AML-193 (cell line): Measurements from ENCODE around the gene HPN.
"Not testable (repeated sequence)": the region's sequence is repeated elsewhere in the genome, so short reads cannot be mapped to it uniquely, and the experiment has no call there.

Experiments
- DNase-seq, 2 experiments: peaks; one replicate each; lab custom pipeline; 2025; lab: John Stamatoyannopoulos, UW

The HPN gene

DNA sequence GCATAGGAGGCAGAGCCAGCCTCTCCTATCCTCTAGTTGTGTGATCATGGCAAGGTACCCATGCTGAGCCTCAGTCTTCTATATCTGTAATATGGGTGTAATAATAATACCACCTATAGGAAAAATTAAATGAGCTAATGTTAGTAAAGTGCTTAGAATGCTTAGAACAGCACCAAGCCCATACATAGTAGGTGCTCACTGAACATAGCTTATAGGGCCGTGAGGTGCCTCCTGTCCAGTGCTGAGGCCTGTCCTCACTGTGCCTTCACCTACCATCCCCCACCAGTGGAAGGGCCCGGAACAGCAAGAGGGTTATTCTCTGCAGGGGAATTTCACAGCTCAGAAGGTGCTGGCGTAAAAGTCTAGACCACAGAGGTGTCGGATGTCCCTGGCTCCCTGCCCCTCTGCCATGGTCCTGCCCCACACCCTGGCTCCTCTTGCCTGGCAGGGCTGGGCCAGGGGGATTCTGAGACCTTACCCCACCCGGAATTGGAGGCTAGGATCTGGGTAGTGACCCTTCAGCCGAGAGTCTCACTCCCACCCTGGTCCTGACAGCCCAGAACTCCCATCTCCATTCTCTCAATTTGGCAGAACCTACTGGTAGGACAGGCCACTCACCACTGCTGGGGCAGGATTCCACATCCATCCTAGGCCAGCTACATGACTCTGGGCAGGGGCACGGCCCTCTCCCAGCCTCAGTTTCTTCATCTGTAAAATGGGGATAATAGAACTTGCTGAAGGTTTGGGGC lies 13.5 kb upstream of the HPN start:
- no peak for DNase-seq

DNA sequence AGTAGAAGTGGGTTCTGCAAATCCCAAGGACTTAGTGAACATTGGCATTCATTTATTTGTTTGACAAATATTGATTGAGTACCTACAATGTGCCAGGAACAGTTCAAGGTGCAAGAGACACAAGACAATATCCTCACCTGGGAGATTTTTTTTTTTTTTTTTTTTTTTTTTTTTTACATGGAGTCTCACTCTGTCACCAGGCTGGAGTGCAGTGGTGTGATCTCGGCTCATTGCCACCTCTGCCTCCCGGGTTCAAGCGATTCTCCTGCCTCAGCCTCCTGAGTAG lies 13.0 kb upstream of the HPN start:
- not testable (repeated sequence) for DNase-seq

DNA sequence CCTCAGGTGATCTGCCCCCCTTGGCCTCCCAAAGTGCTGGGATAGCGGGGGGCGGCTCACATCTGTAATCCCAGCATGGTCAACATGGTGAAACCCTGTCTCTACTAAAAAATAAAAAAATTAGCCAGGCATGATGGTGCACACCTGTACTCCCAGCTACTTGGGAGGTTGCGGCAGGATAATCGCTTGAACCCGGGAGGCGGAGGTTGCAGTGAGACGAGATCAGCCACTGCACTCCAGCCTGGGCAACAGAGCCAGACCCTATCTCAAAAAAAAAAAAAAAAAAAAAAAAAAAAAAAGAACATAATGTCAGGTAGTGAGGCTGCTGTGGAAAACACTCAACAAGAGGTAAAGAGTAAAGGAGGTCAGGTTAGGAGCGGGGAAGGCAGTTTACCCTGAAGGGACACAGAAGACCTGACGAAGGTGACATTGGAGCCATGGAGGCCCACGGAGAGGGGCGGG lies 12.2 kb upstream of the HPN start:
- DNase-seq, result not testable (repeated sequence)

DNA sequence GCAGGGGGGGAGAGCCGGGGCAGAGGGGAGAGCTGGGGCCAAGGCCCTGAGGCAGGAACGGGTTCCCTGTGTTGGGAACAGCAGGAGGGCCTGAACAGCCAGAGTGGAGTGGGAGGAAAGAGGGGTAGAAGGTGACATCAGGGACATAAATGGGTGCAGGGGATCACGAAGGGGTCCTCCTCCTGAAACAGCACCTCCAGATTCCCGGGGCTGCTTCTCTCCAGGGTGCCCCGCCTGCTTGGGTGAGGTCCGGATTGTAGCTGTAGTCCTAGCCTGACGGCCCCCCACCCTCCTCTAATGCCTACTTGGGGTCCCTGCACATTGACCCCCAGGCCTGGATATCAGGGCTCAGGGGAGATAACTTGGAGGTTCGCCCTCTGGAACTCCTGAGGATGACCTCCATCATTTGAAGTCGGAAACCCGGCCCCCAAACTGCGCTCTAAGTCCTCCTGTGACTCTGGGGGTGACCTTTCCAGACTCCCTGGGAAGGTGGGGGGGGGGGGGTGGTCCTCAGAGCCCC lies 11.7 kb upstream of the HPN start:
- no peak for DNase-seq

DNA sequence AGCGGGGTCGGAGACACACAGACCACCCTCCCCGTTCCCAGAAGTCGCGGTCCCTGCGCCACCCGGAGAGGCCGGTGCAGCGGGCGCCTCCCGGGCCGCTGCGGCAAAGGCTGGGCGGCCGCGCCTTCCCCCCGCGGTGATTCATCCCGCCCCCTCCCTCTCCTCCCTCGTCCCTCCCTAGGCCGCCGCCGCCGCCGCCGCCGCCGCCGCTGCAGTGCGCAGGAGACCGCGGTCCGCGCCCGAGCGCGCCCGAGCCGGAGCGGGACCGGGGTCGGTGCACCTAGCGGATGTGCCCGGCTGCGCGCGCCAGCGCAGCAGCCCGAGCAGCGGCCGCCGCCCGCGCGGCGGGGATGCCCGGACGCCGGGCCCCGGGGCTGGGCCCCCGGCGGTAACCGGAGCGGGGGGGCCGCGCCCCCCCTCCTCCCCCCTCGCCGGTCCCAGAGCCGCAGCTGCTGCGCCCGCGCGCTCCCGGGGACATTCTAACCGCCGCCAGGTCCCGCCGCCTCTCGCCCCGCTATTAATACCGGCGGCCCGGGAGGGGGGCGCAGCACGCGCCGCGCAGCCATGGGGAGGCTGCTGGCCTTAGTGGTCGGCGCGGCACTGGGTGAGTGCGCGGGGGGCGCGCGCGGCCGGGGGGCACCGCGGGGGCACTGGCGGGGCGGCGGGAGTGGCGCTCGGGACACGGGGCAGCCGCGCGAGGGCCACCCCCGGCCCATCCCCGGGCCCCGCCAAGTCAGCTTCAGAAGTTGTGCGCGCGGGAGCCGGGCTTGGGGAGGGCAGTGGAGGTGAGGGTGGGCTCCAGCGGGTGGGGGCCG lies 11.1 kb upstream of the HPN start, which contains the start of gene SCN1B:
Gene SCN1B, plus strand, starts transcription at position 214 of the 815 bp plus-strand sequence. Its CDS starts 351 bp downstream, at position 565.
- no peak for DNase-seq

DNA sequence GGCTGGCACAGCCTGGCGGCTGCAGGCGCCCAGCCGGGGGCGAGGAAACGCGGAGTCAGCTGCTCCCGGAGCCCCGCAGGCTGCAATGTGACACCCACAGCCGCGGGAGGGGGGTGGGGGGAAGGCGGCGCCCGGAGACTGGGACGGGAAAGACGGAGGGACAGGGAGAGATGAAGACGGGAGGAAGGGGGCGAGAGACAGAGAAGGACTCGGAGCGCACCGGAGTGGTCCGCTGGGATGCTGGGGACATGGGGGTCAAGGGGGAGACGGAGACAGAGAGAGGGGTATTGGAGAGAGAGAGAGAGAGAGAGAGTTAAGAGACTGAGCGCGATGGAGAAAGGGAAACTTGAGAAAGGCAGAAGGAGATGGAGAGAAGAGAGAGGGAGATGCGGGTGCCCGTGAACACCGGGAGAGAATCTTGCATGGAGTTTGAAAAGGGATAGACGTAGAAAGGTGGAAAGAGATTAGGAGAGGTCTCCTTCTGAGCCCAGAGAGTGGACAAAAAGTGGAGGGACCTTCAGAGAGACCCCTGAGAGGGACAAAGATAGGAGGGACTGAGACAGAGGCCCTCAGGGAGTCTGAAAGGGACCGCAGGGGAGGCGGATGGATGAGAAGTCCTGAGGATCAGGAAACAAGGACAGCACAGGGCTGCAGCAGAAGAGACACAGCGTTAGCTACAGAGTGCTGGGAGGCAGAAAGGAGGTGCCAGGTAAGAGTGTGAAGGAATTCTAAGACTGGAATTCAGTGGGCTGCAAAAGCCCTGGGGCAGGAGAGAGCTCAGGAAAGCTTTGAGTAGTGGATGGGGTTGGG lies 10.2 kb upstream of the HPN start:
- DNase-seq, result no peak

DNA sequence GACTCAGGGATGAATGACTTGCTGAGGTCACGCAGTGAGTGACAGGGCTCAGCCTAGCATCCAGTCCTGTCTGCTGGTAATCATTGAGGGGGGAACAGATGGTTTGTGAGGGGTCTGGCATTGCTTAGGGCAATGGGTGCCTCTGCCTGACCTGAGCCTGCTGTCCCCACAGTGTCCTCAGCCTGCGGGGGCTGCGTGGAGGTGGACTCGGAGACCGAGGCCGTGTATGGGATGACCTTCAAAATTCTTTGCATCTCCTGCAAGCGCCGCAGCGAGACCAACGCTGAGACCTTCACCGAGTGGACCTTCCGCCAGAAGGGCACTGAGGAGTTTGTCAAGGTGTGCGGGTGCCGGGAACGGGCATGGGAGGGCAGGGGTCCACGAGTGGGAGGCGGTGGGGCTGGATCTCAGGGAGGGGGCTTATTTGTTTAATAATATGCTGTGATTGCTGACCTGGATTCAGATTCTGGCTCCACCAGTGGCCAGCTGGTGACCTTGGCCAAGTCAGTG lies 9.1 kb upstream of the HPN start:
- DNase-seq, result no peak

DNA sequence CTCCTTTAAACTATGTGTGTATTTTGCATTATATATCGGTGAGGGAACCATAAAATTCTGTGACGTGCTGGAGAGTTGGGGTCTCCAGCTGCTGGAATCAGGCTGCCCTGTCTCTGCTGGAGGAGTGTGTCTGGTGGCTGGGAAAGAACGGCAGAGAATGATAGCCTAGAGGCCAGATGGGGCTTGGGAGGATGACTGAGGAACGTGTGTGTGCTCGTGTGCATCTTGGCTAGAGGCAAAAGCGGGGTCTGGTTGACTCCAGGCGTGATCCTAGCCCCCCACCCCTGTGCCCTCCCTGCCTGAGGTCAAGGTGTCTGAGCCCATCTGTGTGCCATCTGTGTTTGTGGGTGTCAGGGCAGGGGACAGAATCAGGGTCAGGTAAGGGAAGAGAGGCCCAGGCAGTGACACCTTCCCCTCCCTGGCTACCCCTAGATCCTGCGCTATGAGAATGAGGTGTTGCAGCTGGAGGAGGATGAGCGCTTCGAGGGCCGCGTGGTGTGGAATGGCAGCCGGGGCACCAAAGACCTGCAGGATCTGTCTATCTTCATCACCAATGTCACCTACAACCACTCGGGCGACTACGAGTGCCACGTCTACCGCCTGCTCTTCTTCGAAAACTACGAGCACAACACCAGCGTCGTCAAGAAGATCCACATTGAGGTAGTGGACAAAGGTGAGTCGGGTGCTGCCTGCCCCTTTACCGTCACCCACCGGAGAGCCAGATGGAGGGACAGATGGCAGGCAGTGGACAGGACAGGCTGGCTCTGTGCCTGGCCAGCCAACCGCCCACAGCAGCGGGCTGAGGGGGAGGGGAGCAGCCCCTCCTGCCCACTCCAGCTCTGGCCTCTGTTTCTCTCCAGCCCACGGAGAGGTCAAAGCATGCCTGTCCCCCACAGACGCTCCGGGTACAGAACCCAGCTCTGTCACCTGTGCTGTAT lies 8.2 kb upstream of the HPN start:
- no peak for DNase-seq

DNA sequence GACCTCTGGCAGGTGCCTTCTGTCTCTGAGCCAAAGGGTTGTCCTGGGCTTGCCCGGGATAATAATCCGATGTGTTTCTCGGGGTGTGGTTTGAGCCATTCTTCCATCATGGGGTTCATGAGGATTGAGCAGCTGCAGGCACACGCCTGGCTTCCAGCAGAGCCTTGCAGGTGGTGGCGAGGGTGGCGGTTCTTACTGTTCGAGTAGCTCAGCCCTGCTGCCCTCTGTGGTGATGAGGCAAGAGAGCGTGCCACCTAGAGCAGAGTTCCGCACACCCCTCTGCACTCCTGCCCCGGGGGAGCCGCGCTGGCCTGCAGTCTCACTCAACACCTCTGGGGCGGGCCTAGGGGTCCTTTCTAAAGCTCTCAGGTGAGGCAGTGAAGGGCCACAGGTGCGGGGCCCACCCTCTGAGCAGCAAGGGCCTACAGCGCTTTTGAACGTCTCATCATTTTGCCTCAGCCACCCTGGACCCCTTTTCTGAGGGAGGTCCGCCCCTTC lies 7.5 kb upstream of the HPN start:
- no peak for DNase-seq

DNA sequence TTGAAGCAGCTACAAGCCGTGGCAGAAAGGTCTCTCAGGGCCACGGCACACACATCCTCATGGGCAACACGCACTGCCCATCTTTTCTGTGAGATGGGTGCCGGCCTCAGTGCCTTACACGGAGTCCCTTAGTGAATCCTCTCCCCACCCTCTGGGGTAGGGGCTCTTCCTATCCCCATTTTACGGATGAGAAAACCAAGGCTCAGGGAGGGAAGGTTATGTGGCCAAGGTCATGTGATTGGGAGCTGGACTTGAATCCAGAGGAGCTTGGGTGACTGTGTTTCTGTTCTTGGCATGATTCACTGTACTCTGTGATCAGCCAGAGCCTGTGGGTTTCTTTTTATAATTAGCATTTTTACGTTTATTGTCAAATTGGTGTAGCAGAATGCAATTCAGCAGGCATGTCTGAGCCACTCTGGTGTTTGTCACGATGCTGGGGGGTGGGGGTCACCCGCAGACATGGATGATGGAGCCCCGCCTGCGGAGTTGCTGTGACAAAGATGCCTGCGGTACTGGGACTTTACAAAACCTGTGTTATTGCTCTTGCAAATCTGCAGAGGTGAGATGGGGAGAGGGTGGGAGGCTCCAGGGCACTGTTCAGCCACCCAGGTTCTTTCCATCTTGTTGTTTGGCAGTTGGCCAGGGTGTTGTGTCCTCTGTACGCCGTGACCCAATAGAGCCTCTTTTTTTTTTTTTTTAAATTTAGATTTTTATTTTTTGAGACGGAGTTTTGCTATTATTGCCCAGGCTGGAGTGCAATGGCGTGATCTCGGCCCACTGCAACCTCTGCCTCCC lies 6.7 kb upstream of the HPN start:
- DNase-seq, result no peak

DNA sequence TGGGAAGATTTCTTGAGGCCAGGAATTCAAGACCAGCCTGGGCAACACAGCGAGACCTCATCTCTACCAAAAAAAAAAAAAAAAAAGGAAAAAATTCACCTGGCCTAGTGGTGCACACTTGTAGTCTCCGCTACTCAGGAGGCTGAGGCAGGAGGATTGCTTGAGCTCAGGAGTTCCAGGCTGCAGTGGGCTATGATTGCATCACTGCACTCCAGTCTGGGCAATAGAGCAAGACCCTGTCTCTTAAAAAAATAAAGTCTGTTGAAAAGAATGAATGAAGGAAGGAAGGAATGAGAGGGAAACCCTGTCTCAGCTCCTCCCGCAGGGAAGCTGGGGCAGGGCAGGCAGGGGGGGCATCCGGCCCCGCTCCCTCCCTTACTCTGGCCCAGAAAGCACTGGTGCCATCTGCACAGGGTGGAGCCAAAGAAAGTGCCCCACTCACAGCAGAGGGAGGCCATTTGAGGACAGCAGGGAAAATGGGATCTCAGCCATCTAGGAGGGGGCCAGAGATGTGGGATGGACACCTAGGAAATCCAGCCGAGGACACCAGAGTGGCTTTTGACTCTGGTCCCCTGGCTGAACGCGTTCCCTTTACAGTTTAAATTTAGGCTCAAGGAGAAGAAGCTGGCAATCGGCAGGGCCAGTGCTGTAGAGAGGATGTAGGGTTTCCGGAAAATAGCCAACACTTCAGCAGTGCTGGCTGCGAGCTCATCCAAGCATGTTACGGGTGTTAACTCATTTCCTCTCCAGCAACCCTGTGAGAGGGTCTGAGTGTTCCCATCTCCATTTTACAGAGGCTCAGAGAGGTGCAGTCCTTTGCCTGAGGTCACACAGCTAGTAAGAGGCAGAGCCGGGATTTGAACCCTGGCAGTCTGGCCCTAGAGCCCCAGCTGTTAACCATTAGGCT lies 3.6 kb upstream of the HPN start:
- DNase-seq, result no peak

DNA sequence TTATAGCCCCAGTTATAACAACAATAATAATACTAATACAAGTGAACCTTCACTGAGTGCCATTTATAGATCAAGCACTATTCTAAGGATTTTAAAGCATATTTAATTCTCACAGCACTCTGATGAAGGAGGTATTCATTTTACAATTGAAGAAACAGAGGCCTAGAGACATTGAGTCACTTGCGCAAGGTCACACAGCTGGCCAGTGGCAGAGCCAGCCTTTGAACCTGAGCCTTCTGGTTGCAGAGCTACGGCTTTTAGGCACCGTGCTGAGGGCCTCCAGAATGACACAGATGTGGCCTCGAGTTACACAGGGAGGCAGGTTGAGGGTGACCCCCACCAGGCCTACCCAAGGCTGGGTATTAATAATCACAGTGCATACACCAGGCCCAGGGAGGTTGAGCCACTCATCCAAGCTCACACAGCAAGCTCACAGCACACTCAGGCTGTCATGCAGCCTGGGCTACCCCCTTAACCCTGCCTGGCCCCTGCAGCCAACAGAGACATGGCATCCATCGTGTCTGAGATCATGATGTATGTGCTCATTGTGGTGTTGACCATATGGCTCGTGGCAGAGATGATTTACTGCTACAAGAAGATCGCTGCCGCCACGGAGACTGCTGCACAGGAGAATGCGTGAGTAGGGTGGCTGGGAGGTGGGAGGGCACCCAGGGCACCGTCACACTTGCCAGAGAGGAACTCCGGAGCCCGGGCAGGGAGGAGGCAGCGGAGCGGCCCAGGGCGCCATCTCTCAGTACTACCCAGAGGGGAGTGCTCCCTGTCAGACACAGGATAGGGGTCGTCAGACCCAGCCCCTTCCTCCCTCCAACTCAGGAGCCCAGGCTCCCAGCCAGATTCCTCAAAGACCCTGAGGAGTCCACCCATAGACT lies 2.7 kb upstream of the HPN start:
- no peak for DNase-seq

DNA sequence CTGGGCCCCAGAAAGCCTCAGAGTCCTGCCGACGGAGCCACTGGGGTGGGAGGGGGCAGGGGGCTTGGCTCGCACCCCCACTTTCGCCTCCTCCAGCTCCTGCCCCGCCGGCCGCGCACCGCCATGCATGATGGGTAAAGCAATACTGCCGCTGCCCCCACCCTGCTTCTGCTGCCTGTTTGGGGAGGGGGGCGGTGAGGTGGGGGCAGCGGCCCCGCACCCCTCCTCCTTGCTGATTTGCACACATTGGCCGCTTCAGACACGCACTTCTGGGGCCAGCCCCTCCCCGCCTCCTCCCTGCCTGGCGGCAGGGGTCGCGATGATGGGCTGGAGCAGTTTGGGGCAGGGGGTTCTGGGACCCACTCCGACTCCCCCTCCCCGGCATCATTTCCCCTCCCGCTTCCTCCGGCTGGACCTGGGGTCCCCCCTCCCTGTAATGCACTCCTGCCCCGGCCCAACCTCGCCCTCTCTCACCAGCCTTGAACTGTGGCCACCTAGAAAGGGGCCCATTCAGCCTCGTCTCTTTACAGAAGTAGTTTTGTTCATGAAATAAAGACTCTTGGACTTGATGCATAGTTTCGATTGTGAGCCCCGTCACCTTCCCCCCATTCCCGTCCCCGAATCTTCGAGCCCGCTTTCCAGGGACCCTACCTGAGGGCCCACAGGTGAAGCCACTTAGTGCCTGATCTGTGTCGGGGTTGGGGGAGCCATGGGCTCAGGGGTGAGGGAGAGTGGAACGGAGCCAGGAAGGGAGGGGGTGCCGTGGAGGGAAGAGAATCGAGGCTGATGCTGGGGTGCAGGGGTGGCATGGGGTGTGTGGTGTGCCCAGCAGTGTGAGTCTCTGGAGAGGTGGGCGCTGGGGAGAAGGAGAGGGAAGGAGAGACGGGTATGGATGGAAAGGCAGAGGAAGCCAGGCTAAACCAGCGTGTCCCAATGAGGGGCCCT lies 1.4 kb upstream of the HPN start:
- no peak for DNase-seq

DNA sequence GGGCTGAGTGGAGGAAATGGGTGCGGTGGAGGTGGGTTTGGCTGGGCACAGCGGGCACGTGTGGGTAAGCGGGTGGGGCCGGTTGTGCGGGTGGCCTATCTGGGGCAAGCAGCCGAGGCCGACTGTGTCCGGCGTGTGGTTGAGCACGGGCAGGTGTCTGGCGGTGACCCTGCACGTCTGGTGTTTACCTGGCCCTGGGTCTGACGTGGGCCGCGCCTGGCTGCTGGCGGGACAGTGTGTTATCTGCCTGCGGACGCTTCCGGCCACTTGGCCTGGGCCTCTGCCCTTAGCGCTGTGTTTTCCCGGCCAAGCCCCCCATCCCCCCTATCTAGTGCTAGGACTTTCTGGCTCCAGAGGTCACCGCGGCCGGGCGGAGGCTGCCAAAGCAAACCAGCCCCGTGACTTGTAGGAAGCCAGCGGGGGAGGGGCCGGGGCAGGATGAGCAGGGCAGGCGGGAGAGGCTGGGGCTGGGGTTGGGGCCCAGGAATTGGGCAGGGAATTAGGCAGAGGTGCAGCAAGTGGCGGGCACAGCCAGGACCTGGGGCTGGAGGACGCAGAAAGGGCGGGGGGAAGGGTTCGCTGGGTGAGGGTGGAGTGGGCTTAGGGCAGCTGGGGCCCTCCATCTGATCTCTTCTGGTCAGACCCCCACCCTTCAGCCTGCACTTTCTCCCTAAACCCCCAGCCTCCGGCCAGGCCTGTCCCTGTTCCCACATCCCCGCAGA lies 534 bp upstream of the HPN start:
- DNase-seq, result no peak

DNA sequence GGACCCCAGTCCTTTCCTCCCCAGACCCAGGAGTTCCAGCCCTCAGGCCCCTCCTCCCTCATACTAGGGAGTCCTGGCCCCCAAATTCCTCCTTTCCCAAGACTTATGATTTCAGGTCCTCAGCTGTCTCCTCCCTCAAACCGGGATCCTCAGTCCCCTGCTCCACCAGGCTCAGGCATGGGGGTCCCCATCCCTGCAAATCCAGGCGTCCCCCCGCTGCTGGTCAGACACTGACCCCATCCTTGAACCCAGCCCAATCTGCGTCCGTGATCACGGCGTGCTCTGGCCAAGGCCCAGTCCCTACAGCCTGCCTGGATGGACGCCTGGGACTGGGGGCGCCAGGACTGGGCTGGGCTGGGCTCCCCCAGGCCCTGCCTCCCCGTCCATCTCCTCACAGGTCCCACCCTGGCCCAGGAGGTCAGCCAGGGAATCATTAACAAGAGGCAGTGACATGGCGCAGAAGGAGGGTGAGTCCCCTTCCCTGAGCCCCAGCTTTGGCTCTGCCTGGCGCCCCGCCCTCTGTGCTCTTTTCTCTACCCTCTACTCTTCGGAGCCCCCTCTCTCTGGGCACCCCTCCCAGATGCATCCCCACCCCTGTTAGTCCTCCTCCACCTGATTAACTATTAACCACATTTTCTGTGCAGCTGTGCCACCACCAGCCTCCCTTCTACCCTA lies 672 bp downstream of the HPN start:
- no peak for DNase-seq
